Loucy (cell line): ENCODE data around the gene LY6G6D.

Source experiments
- EZH2phosphoT487 ChIP-seq: fragments of 200-600 bp; IDR thresholded peaks from 2 replicates; pipeline ENCODE4 v1.6.1; 2018; ENCODE audit warnings: antibody characterized with exemption, mild to moderate bottlenecking, moderate library complexity, borderline replicate concordance
- TF ChIP-seq, protein P1 (sequence below): fragments of 200-600 bp; sonication (generic); conservative IDR thresholded peaks from 2 replicates; pipeline ENCODE4 v1.5.1; 2014; ENCODE audit warnings: mild to moderate bottlenecking, antibody characterized with exemption, low read length

- TF ChIP-seq, protein P1, sequence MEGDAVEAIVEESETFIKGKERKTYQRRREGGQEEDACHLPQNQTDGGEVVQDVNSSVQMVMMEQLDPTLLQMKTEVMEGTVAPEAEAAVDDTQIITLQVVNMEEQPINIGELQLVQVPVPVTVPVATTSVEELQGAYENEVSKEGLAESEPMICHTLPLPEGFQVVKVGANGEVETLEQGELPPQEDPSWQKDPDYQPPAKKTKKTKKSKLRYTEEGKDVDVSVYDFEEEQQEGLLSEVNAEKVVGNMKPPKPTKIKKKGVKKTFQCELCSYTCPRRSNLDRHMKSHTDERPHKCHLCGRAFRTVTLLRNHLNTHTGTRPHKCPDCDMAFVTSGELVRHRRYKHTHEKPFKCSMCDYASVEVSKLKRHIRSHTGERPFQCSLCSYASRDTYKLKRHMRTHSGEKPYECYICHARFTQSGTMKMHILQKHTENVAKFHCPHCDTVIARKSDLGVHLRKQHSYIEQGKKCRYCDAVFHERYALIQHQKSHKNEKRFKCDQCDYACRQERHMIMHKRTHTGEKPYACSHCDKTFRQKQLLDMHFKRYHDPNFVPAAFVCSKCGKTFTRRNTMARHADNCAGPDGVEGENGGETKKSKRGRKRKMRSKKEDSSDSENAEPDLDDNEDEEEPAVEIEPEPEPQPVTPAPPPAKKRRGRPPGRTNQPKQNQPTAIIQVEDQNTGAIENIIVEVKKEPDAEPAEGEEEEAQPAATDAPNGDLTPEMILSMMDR: no peak
- TF ChIP-seq EZH2phosphoT487: no peak
Measured at GRCh38 chr6:31691078-31691463, 24.1 kb upstream of the LY6G6D start.
